DMS153 treated with DMSO at 0.1 percent for 48 hours (cell line): ENCODE data around the gene P3H4.
"Not testable (repeated sequence)": the region's sequence is repeated elsewhere in the genome, so short reads cannot be mapped to it uniquely, and the experiment has no call there.

Experiments
- DNase-seq: peaks from one replicate; lab custom pipeline; 2025; ENCODE audit not compliant: unreplicated experiment; lab: John Stamatoyannopoulos, UW

Gene P3H4

DNA sequence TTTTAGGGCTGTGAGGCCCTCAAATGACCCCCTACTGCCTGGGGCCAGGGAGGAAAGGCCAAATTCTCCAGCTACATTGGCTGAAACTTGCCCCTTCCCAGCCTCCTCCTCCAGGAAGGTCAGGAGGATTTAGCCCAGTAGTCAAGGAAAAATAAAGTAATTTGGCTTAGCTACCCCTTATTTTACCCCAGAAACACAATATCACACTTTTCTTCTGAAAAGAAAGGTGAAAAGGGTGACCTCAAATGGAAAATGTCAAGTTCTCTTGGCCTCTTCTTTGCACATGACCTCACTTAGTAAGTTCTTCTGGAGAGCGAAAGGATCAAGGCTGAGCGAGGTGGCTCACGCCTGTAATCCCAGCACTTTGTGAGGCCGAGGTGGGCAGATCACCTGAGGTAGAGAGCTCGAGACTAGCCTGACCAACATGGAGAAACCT lies 17.2 kb downstream of the P3H4 start:
- no peak for DNase-seq

DNA sequence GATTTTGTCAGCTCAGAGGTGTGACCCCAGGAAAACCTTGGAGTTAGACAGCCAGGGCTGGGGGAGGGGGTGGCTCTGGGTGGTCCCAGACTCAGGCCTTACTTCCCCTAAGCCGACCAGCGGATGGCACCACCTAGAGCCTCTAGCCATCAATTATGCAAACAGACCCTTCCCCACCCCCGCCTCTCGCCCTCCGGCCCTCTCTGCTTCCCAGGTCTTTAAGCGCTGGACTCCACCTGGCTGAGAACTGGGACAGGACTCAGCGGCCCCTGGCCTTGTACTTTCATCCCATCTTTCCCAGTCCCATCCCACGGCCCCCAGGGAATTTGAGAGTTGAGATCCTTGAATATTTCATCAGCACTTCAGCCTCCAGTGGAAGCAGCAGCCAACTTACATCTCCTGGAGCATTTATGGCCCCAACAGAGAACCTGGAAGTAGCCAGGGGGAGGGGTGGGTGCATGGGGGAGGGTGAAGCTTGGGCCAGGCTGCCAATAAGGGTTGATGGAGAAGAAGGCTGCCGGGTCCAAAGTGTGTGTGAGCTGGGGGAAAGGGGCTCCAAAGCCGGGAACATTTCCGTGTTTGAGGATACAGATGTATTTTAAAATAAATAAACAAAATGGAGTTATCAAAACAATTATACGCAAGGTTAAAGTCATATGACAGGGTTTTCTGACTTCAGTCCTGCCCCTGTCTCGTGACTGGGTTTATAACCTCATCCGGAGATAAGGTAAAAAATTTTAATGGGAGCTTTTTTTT lies 17.8 kb downstream of the P3H4 start:
- no peak for DNase-seq

DNA sequence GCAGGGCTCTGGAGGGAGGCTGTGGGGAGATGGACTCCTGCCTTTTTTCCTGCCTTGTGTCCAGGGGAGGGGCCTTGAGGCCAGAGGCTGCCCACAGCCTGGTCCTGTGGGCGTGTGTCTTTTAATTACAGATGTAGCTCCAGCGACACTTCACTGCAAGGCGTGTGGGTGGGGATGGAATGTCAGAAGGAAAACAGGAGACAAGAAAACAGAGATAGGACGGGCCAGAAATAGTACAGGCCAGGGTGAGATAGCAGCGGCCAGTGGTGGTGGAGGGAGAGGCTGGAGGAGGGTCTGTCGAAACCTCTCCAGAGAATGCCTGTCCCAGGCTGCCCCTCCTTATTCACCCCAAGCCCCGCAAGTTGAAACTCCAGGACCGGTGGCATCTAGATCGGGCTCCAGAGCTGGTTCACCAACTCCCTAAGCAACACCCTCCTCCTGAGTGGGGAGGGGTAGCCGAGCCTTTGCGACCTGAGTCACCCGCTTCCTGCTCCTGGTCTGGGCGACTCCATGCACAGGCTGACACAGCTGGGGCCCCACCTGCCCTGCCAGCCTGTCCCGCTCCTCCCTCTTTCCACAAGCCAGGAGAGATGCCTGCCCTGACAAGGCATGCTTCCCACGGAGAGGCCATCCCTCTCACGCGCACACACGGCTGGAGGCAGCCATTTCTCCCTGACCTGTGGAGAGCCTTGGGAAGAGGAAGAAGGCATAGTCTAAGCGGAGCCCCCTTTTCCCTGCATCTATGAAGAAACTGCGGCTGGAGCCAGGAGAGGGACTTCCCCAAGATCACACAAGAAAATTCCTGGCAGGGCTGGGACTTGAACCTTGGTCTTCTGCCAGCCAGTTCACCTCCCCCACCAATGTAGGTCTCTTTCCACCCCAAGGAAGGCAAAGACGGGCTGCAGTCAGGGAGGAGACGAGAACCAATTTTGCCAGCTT lies 18.6 kb downstream of the P3H4 start:
- no peak for DNase-seq

DNA sequence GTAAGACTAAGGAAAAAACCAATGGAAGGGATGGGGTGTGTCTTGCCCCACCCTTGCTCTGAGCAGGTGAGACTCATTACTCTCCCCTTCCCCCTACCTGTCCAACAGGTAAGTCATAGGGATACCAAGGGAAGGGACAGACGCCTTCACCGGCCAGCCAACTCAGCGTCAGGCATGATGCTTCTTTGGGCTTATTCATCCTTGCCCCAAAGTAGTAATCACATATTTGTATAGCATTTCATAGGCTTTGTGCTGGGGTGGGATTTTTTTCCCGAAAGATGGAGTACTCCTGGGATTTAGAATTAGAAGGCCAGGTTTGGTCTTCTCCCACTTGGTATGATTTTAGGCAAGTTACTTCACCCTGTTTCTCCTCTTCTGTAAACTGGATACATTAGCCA lies 24.7 kb downstream of the P3H4 start:
- DNase-seq, result no peak

DNA sequence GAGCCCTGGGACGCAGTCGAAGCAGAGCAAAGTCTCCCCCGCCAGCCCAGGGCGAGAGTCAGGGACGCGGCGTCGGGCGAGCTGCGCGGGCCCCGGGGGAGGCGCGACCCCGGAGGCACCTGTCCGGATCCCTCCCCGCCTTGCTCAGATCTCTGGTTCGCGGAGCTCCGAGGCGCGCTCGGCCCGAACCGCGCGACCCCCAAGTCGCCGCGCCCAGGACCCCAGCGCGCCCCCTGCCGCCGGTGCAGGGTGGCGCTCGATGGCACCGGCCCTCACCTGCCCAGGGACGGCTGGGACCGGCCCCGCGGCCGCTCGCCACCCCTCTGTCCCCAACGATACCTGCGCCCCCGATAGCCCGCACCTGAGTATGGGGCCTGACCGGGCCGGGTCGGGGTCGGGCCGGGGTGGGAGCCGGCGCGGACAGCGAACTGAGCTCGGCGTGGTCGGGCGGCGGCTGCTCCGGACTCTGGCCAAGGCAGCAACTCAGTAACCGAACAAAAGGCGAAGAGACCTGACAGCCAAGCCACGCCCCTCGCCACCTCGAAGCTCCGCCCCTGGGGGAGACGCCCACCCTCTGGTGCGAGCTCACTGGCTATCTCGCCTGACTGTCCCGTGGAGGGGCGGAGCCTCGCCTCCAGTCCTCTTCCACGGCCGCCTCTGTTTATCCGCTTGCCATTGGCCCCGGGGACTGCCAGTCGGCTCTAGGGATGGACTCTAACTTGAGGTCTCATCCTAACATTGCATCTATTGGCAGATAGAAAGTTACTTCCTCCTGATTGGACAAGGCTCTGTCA lies 25.3 kb downstream of the P3H4 start, which contains the start of gene JUP:
JUP (minus strand) TSS at position 485 of the 794 bp plus-strand sequence. CDS start 14,857 bp downstream, outside the sequence.
- DNase-seq, result peak; percentile 98

DNA sequence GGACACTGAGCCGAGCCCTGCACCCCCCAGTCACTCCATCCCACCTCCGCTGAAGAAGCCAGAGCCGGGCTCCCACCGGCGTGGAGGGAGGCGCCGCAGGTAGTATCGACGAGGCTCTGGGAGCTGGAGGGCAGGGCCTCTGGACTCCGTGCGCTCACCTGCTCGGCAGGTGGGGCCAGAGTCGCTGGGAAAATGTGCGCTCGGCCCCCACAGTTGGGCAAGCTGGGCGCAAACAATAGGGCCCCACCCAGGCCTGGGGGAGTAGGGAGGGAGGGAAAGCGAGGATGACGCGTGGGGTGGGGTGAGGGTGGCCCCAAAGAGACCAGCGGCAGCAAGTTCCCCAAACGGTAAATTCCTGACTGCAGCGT lies 25.9 kb downstream of the P3H4 start:
- peak; percentile 42 for DNase-seq

DNA sequence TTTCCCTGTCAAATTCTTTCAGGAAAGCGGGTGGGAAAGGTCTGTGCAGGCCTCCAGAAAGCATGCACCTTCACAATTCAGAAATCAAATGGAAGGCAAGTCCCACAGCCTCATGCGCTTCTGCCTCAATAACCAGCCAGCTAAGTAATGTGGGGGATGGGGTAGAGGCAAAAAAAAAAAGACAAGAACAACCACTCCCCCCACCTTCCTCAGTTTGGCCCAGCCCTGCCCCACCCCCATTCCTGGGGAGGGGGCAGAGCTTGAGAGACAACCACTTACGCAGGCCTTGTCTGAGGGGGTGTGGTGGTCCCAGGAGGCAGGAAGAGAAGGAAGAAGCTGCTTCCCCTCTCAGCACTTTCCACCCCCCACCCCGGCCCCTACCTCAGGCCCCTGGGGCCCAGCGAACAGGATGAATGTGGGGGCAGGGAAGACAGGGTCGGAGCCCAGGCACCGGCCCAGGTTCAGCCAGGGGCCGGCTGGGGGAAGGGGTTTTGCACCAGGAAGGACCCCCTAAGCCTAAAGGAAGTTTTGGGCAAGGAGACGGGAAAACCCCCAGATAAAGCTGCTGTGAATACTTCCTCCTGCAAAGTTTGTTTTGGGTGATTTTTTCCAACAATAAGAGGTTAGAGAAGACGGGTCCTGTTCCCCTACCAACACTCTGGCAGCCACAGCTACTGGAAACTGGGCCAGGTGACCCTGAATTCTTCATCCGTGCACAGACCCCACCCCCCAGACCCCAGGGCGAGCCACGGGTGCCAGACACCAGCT lies 26.5 kb downstream of the P3H4 start:
- DNase-seq, result no peak

DNA sequence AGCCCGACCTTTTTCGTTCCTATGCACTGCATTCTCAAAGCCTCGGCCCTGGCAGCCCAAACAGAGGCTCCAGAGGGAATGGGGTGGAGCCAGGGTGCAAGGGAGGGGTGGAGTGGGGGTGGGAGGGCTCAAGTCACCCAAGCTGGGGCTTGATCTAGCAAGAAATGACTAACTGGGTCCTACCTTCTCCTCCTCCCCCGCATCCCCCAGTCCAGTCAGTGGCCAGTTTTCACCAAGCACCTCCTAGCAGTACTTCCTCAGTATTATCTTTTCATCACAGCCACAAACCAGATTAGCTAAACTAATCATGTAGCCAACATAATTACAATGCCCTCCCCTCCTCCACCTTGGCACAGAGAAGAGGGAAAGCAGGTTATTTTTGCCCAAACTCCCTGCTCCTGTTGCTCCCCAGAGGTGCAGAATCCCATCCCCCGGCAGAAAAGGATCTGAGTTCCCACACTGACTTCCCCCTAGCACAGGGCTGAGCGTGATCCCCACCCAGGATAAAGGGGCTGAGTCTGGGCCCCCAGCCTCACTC lies 27.5 kb downstream of the P3H4 start:
- DNase-seq, result no peak

DNA sequence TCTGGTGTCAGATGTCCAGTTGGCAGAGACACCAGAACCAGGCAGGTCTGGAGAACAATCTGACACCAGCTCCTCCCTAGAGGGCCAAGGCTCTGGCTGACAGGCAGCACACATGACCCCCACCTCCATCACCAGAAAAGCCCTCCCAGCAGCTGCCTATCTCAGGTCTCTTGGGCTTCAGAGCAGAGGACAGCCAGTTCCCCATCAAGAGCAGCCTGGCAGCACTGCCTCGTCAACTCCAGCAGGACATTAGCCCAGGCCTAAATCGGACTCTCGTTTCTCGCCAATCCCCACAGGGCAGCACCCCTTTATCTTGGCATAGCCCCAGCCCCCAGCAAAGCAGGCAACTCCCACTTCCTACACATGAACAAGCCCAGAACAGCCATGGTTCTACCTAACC lies 29.6 kb downstream of the P3H4 start:
- no peak for DNase-seq

DNA sequence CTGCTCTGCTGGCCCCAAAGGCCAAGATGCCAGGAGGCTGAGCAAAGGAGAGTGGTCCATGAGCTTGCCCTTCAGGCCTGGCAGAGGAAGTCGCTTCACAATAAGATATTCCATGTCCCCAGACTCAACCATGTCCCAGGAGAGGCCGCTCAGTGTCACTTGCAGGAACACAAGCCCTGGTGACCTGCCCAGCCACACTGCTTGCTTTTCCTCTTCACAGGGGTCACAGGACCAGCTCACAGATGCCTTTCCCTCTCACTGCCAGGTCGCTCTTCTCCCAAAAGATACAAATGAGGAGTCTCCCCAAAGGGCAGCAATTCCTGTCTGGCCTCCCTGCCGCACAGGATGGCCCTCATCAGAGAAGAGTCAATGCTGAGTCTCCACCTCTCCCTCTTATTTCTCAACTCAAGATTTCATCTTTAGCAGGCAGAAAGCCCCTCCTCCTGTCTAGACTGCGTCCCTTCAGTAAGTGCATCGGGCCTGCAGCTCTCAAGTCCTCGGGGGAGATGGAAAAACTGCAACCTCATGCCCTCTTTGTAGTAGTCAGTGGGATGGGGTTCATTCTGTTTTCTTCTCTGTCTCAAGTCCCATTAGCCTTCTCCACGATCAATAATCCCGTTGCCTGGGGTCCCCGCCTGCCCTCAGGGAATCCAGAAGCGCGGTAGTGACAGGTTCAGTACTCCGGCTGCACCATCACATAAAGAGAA lies 30.2 kb downstream of the P3H4 start:
- DNase-seq, result no peak

DNA sequence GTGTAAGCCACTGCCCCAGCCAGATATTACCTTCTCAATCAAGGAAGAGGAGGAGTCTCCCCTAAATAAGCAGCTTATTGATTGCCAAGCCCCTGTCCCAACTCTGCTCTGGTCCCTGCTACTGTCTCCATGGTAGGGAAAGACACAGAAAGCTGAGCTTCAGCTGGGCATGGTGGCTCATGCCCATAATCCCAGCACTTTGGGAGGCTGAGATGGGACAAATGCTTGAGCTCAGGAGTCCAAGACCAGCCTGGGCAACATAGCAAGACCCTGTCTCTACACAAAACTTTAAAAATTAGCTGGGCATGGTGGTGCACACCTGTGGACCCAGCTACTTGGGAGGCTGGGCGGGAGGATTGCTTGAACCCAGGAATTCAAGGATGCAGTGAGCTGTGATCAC lies 31.8 kb downstream of the P3H4 start:
- no peak for DNase-seq

DNA sequence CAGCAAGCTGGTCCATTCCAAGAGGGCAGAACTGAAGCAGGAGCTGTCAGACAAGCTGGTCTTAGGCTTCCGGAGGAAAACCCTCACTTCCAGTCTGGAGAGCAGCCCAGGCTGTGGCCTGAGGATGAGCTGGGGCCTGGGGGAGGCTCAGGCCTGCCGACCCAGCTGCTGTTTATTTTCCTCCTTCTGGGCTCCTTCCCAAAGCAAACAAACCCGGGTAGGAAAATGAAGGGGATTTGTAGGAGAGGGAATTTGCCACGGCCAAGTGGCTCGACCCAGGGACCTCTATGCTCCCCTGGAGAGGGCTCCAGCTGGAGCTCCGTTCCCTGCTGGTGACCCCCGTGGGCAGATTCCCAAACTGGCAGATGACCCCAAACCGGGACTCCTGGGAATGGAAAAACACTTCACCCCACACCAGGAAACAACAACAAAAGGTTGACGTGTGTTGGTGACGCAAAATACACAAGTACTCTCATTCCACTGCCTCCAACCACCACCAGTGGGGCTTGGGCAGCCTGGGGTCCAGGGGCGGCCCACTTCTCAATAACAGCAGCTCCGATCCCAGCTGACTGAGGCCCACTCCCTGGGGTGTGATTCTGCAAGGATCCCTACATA lies 34.1 kb downstream of the P3H4 start:
- DNase-seq, result peak; percentile 76

DNA sequence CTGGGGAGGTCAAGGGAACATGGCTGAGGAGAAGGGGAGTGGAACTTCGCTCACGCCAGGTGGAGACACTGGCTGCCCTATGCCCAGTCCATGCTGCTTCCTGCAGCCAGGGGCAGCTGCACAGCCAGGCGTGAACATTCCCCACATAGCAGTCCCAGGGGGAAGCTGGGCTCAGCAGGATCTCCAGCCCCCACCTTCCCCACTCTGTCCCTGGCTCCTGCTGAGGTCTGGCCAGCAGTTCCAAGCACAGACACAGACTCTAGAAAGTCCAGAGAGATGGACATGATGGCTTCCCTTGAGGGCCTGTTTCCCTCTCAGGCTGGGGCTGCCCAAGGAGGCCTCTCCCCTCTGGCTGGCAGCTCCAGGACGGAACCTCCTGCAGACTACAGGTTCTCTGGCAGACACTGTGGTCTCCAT lies 34.6 kb downstream of the P3H4 start:
- DNase-seq, result no peak

DNA sequence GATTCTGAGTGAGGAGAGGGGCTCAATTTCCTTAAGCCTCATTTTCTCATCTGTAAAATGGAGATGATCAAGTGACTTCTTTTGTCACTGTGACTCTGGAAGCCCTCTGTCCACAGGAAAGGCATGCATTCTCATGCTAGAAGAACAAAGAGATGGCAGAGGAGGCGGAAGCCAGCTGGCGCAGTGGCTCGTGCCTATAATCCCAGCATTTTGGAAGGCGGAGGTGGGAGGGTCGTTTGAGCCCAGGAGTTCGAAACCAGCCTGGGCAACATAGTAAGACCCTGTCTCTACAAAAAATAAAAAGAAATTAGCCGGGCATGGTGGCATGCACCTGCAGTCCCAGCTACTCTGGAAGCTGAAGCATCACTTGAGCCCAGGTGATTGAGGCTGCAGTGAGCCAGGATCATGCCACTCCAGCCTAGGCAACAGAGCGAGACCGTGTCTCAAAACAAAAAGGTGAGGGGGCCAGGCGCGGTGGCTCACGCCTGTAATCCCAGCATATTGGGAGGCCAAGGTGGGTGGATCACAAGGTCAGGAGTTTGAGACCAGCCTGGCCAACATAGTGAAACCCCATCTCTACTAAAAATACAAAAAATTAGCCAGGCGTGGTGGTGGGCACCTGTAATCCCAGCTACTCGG lies 35.4 kb downstream of the P3H4 start:
- not testable (repeated sequence) for DNase-seq

DNA sequence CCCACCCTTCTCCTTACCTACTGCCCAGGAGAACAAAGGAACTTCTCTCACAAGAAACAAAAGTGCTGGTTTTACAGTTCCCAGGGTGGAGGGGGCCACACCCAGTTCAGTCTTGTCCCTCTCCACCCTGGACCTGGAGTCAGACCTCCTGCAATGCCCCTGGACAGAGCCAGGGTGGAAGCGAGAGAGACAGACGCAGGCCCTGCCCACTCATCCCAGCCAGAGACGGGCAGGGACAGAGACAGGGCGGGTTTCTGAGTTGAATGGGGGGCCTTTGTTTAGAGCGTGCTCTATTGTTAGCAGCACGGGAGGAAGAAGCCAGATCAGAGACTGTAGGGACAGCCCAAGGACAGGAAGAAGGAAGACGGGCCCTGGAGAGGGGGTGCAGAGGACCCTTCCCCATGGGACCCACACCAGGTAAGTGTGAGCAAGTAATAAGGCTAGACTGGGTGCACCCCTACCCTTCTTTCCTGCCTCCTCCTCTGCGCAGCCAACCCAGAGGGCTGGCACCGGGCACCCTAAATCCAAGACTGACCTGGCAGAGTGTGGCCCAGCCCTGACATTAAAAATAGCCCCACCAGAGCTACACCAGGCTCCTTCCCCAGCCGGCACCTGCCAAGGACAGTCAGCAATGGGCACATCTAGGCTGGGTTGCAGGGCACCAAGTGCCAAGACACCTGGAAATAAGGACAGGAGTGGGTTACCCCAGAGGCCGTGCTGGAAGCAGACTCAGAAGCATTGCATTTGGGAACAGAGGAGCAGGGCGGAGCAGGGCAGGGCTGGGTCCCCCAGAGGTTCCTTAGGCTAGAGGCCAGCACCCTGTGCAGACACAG lies 36.1 kb downstream of the P3H4 start:
- DNase-seq, result no peak

DNA sequence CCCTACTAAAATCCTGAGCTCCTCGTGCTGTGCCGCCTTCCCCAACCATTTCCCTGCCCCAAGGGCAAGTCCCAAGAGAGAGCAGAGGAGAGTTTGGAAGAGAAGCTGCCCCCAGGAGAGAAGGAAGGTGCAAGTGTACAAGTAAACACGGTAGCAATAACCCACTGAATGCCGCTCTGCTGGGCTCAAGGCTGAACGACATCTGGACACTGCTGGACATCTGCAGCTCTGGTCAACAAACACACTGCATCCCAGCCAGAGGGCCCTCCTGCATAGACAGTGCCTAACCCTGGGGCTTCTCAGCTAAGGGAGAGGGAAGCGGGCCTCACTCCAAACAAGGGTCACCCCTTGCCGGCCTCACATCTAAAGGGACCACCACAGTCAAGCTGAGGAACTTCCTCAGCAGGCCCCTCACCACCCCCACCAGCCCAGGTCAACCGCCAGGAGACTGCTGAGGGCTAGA lies 38.0 kb downstream of the P3H4 start:
- DNase-seq, result no peak

DNA sequence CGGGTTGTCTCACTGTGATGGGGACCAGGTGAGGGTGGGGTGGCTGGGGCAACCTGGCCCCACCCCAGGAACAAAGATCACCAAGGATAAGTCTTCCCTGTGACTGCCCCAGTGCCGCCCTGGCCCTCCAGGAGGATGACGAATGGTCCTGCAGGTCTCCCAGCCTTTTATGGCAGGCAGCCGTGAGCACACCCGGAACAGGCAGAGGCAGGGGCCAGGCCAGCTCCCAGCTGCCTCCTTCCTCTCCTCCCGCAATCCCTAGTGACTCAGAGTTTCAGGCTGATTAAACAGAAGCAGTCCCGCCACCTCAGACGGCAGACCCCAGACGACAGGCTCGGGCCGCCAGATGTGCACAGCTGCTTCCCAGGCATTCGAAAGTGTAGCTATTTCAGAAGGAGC lies 38.6 kb downstream of the P3H4 start:
- no peak for DNase-seq
